ENCODE data around the gene TSPAN19. TPM values are rescaled to one million over a fixed set of nuclear protein-coding genes. Genes with fewer than 3 reads are reported as not detected.

TSPAN19 gene
- total RNA-seq, 1 experiment from 2014 or later = not detected

DNA sequence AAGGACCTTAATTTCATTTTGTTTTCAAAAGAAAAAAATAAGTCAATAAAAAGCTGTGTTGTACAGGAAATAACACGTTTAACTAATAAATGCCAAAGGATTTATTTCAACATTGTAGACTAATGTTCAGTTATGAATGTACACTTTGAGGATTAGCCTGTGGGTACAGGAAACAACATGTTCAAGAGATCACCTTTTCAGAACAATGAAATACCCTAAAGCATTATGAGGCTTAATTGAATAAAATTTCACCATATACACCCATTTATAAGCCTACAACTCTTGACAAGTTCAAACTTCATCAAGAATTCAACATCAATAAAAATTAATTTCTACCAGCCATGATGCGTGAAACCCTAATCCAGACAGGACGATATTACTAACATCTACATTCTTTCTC lies 66.9 kb downstream of the TSPAN19 start:
- DNase-seq = no peak
- WGBS (ENCODE audit: extremely low coverage, insufficient read length, low lambda C conversion rate) = no CpG with 5 or more reads among the region's 3 CpGs

More for the DNA sequence above, 66.9 kb downstream of the TSPAN19 start:
- Histone ChIP-seq H3K4me1 (ENCODE audit: insufficient read depth, low read length) (no peaks in the 10 kb centered on the region), H2AFZ (ENCODE audit: low read length) (no peak overlapping the region), H4K91ac (ENCODE audit: insufficient read length, low read depth, low read length) (no peak overlapping the region), H2BK15ac (ENCODE audit: low read depth, low read length) (no peak overlapping the region), H3K79me1 (ENCODE audit: insufficient read depth, low read depth, low read length, poor library complexity, severe bottlenecking) (no peaks in the 10 kb centered on the region), H4K8ac (replicated peaks; ENCODE audit: insufficient read length, low read depth, low read length) (no peak overlapping the region), H3K4ac (ENCODE audit: low read depth, low read length) (no peak overlapping the region), H4K5ac (ENCODE audit: insufficient read length, low read depth, low read length) (no peak overlapping the region), H3K56ac (ENCODE audit: insufficient read length, low read depth, low read length) (no peak overlapping the region), H3K4me2 (ENCODE audit: insufficient read depth, insufficient read length, low read length) (no peak overlapping the region), H4K20me1 (ENCODE audit: control insufficient read depth, insufficient read depth, insufficient read length) (no peaks in the 10 kb centered on the region), H3K14ac (ENCODE audit: insufficient read depth, low read length) (no peak overlapping the region), H3K27ac (ENCODE audit: insufficient read length, low read depth, low read length) (no peak overlapping the region), H2BK5ac (ENCODE audit: insufficient read length, low read length) (no peak overlapping the region), H3K9ac (ENCODE audit: extremely low read depth, insufficient read length, low read length) (no peak overlapping the region), H2BK120ac (ENCODE audit: low read depth, low read length, poor library complexity, severe bottlenecking) (no peak overlapping the region), H3K18ac (ENCODE audit: insufficient read length, low read depth, low read length) (no peak overlapping the region), H2BK12ac (ENCODE audit: insufficient read length, low read depth, low read length) (no peak overlapping the region), H3K23me2 (ENCODE audit: insufficient read length, low read depth, low read length, poor library complexity, severe bottlenecking) (no peaks in the 10 kb centered on the region), H3T11ph (ENCODE audit: low read length) (no peak overlapping the region), H3K23ac (ENCODE audit: insufficient read length, low read depth, low read length) (no peak overlapping the region), H2AK5ac (ENCODE audit: insufficient read length, low read length) (no peak overlapping the region), H3K79me2 (ENCODE audit: insufficient read depth, low read length) (no peaks in the 10 kb centered on the region), H2BK20ac (ENCODE audit: low read depth, low read length, poor library complexity, severe bottlenecking) (no peak overlapping the region), H3K9me3 (ENCODE audit: control insufficient read depth, low read depth, low read length) (no peaks in the 10 kb centered on the region), H3K27me3 (ENCODE audit: insufficient read depth, low read length) (no peaks in the 10 kb centered on the region)
- TF ChIP-seq, protein P1, sequence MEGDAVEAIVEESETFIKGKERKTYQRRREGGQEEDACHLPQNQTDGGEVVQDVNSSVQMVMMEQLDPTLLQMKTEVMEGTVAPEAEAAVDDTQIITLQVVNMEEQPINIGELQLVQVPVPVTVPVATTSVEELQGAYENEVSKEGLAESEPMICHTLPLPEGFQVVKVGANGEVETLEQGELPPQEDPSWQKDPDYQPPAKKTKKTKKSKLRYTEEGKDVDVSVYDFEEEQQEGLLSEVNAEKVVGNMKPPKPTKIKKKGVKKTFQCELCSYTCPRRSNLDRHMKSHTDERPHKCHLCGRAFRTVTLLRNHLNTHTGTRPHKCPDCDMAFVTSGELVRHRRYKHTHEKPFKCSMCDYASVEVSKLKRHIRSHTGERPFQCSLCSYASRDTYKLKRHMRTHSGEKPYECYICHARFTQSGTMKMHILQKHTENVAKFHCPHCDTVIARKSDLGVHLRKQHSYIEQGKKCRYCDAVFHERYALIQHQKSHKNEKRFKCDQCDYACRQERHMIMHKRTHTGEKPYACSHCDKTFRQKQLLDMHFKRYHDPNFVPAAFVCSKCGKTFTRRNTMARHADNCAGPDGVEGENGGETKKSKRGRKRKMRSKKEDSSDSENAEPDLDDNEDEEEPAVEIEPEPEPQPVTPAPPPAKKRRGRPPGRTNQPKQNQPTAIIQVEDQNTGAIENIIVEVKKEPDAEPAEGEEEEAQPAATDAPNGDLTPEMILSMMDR (conservative IDR thresholded peaks at IDR 0.05) = no peak
- H3K4me1 Mint-ChIP-seq = peaks cover 3 to 5% of the 10 kb centered on the region in 2 experiments
- H3K27ac Mint-ChIP-seq = no peak overlapping the region
- H3K9me3 Mint-ChIP-seq = no peaks in the 10 kb centered on the region
- H3K27me3 Mint-ChIP-seq (ENCODE audit: low read depth) = no peaks in the 10 kb centered on the region
- H3K4me3 Mint-ChIP-seq = no peak overlapping the region
- no peaks in the 10 kb centered on the region for H3K36me3 Mint-ChIP-seq (ENCODE audit: insufficient read depth in 1 of 3, low read depth in 3 of 3)

Other genes starting within 250 kb of the TSPAN19 start
- gene SLC6A15, start 123.5 kb downstream of the TSPAN19 start, total RNA-seq (2021) = 12.9 and 16.7 TPM in 2 replicates
- gene LRRIQ1, start 74 bp upstream of the TSPAN19 start, total RNA-seq (2021) = 0.39 and 0.86 TPM in 2 replicates
- 2.1 and 3.2 TPM in 2 replicates for gene ALX1, start 243.9 kb upstream of the TSPAN19 start, total RNA-seq (2021)